HG02763 (cell line): ENCODE data around the gene OTUB1.
"Not testable (repeated sequence)": the region's sequence is repeated elsewhere in the genome, so short reads cannot be mapped to it uniquely, and the experiment has no call there.

Experiments used
- ATAC-seq: cut with Tn5 transposase; IDR thresholded peaks from one replicate; pipeline ENCODE4 v1.9.1; 2021; ENCODE audit warnings: mild to moderate bottlenecking, moderate library complexity; ENCODE audit not compliant: unreplicated experiment

The OTUB1 gene, protein sequence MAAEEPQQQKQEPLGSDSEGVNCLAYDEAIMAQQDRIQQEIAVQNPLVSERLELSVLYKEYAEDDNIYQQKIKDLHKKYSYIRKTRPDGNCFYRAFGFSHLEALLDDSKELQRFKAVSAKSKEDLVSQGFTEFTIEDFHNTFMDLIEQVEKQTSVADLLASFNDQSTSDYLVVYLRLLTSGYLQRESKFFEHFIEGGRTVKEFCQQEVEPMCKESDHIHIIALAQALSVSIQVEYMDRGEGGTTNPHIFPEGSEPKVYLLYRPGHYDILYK

DNA sequence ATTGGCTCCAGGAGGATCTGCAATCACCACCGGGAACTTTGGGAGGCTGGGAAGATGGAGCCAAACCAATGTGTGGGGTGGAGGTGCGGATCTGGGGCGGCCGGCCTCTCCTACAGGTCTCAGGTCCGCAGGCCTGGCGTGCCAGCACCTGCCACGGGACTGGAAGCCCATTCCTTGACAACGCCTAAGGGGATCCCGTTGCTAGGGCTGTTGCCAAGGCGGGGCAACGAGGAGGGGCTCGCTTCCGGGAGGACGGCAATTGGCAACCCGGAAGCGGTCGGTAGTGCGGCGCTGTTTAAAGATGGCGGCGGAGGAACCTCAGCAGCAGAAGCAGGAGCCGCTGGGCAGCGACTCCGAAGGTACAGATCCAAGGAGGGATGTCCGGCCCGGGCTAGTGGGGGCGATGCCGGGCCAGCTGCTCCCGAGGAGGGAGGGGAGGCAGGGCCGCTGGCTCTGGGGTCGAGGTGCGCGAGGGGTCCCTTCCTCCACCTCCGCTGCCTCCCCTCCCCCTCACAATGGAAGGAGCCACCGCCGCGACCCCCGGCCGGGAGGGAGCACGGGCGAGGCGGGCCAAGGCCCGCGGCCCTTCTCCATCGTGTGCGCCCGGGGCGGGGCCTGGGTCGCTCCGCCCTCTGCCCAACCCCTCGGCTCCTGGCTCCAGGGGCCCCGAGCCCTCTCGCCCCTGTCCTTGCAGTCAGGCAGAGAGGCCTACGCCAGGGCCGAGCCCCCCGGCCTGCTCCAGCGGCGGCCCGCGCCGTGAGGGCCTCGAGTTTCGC is at the start of gene OTUB1:
Gene OTUB1, plus strand, starts transcription at position 283 of the 776 bp plus-strand sequence. Its CDS starts 19 bp downstream, at position 302.
- ATAC-seq: peak; percentile 78

DNA sequence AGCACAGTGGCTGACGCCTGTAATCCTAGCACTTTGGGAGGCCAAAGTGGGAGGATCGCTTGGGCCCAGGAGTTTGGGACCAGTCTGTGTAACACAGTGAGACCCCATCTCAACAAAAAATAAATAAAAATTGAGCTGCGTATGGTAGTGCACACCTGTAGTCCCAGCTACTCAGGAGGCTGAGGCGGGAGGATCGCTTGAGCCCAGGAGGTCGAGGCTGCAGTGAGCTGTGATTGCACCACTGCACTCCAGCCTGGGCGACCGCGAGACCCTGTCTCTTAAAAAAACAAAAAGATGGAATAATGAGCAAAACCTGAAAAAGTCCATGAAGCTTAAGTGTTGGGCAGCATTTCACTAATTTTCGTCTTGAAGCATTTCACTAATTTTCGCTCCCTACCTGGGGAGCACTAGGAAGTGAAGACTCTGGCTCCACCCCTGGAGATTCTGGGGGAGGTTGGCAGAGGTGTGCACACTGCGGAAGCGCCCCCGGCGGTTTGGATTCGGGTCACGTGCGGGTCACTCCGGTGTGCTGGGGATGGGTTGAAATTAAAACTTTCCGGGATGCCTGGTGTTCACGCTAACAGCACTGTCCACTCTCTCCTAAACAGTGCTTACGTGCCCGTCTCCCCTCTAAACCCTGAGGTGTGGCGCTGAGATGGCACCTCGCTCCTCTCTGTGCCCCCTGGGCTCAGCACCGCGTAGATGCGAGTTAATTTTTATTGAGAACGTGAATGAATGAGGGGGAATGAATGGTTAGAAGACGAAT is 48.3 kb upstream of the OTUB1 start:
- ATAC-seq: peak; percentile 11

DNA sequence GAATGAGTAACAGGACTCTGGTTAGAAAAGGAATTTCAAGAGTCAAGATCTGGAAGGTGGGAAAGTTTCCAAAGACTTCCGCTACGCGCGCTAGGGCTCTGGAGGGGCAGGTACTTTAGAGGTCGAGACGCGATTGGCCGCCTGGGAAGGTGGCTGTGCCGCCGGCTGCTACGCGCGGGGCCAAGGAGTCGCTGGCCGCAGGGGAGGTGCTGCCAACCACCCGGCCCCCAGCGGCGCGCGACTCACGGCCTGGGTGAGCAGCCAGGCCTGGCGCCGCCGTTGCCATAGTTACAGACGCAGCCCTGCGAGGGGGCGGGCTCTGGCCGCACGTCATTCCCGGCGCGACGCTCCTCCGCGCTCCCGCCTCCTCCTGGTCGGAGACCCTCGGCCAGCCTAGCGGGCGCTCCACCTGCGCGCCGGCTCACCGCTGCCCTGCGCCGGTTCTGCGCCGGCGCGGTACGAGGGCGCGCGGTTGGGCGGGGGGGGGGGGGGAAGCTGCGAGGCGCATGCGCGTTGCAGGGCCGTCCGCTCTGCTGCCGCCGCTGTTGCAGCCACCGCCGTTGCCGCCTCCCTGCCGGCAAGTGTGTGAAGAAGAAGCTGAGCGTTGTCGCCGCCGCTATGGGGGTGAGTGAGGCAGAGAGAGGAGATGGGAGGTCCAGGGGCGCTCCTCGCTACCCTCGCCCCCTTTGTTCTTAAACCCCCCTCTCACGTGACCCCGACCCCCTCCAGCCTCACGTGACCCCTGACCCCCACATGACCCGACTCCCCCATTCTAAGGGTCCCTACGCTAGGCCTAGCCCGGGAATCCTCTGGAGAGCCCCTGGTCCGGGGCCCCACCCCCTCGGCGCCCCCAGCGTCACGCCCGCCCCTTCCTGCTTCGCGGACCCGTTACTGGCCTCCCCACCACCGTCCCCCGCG is 47.5 kb upstream of the OTUB1 start, which contains the start of gene NAA40:
Gene NAA40, plus strand, starts transcription at position 524 of the 918 bp plus-strand sequence. Its CDS starts 95 bp downstream, at position 619.
- ATAC-seq: peak; percentile 95

DNA sequence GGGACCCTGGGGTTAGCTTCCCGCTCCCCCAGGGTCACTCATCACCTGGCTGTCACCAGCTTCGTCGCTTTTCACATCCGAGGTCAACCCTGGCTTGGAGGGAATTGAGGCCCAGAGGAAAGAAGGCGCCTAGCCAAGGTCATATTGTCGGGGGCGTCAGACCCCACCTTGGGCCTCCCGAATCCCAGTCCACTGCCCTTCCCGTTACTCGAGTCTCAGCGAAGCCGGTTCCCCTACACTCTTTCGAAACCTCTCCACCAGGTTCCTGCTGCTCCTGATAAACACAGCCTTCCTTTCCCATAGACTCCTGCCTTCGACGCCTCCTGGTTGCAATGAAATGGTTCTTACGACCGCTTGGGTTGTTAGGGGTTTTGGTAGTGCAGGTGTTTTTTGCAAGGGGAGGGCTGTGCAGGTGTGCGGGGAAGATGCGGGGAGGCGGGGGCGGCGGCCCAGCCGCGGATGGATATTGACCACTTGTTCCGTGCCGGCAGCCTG is 46.8 kb upstream of the OTUB1 start:
- ATAC-seq: no peak

DNA sequence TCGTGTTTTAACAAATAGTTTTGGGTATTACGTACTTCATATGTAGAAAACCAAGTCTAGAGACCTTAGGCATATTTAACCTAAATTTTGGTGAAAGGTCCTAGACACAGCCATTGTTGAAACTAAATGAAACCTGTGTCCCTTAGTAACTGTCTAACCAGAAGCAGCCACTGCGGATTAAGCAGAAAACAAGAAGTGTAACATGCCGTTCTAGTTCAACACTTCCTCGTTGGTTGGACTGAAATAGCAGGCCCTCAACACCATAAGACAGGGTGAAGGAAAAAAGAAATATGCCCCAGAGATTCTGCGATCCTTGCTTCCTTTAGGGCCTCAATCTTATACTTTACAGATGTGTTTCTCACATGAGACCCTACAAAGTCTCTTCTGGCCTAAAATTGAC is 45.5 kb upstream of the OTUB1 start:
- no peak for ATAC-seq

DNA sequence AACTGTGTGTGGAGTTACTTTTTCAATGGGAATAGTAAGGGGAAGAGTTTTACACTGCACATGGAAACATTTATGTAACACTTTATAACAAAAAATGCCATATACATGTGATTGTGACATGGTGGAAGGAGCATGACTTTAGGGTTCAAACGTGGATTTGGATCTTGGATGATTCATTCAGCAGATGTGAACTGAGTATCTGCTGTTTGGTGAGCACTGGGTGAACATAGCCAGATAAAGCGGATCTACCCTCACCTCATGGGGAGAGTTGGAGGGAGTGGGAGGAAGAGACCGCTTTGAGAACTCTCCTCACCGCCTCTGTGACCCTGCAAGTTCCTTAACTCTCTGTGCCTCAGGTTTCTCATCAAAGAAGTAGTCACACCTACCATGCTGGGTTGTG is 44.3 kb upstream of the OTUB1 start:
- ATAC-seq: no peak

DNA sequence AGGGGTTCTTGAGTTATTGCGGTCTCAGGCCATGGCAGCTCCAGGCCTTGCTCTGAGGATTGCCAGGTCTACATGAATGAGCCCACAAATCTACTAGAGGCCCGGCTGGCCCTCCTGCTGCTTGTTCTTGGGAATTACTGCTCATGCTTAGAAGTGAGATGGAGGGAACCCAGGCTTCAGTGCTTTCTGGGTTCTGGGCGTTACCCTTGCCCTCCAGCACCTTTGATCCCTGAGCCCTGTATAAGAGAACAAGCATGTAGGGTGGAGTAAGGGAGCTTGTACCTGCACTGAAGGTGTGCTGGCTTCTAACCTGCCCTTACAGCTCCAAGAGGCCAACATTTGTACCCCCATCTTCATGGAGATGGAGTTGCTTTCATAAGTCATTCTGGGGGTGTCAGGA is 43.4 kb upstream of the OTUB1 start:
- no peak for ATAC-seq

DNA sequence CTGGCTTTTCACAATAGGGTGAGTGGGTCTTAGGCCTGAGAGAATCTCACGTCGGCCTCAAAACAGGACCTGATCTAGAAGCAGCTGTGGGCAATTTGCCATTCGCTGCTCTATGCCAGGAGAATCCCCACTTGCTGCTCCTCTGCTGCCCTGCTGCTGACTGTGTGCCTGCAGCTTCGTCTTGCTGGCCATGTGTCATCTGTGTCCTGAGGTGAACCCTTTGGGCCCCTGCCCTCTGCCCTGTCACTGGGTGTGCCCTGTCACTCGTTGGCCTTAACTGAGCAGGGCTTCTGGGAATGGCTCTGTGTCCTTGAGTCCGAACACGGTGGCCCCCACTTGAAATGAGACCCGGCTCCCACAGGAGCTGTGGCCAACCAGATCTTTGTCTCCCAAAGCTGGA is 41.3 kb upstream of the OTUB1 start:
- ATAC-seq: no peak

DNA sequence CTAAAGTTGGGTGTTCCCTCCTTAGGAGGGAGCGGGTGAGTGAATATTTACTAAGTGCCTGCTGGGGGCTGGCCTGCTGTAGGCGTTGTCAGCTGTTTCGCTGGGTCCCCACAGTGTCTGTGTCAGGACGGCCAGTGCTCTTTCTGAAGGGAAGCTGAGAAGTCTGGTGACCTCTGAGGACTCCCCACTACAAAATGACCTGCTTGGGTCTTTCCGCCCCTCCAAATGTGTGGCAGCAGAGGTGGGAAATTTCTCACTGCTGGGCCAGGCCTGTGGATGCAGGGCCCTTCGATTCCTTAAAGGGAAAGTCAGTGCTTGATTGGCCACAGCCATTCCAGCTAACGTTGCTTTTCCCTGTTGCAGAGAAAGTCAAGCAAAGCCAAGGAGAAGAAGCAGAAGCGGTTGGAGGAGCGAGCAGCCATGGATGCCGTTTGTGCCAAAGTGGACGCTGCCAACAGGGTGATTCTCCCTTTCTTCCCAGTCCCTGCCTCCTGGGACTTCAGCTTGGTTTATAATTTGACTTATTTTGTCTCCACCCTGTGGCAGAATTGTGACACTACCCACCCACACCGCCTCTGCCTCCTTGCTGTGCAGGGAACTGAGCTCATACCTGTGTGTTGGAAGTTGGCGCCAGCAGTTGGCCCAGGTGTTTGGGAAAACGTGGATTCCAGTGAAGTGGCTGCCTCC is 40.6 kb upstream of the OTUB1 start:
- no peak for ATAC-seq

DNA sequence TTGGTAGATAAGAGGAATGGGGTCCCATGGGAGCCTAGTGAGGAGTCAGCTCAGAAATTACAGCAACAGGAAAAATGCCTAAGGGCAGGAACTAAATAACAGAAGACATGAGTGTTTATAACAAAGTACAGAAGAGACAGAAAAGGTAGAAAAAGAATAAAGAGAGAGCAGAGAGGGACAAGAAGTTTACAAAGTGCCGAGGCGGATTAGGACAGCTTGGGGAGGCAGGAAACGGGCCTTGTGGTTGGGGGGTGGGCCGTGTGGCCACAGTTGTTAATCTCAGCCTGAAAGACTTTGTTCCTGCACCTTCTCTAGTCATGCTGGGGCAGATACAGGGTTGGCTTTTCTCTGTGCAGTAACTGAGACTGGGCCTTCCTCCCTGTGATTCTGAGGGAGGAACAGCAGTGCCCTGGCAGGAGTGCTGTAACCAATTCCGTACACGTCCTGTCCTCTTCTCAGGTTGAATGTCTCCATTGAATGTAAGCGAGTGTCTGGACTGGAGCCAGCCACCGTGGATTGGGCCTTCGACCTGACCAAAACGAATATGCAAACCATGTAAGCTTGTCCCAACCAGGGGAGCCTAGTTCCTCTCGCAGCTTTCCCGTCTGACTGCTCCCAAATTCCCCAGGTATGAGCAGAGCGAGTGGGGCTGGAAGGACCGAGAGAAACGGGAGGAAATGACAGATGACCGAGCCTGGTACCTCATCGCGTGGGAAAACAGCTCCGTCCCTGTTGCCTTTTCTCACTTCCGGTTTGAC is 34.3 kb upstream of the OTUB1 start:
- no peak for ATAC-seq

DNA sequence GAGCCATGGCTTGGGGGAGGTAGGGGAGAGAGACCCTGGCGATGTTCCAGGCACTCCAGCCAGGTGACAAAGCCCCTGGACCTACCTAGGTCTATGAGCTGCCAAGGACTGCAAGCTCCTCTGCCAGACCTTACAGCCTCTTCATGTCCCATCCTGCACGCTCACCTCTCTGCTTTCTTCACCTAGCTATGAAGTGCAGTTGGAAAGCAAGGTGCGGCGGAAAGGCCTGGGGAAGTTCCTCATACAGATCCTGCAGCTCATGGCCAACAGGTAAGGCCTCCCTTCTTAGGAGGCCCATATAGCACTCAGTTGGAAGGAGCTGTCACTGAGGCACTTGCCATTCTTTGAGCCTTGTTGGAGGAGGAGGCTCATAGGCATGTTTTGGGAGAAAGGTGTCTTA is 33.7 kb upstream of the OTUB1 start:
- no peak for ATAC-seq

DNA sequence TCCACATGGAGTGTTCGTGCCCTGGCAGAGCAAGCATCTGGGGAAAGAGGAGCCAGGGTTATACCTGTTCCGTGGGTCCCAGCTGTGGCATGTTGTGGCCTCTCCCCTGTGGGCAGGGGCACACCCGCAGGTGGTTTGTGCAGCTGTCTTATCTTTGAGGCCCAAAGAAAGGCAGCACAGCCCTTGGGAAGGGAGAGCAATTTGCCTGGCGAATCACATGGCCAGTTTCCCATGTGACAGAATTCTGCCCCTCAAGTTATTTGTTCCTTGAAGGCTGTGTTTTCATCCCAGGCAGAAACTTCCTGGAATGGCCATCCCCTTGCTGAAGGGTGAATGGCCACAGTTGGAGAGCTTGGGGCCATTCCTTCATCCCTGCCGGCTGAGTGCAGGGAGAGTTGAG is 28.2 kb upstream of the OTUB1 start:
- no peak for ATAC-seq

DNA sequence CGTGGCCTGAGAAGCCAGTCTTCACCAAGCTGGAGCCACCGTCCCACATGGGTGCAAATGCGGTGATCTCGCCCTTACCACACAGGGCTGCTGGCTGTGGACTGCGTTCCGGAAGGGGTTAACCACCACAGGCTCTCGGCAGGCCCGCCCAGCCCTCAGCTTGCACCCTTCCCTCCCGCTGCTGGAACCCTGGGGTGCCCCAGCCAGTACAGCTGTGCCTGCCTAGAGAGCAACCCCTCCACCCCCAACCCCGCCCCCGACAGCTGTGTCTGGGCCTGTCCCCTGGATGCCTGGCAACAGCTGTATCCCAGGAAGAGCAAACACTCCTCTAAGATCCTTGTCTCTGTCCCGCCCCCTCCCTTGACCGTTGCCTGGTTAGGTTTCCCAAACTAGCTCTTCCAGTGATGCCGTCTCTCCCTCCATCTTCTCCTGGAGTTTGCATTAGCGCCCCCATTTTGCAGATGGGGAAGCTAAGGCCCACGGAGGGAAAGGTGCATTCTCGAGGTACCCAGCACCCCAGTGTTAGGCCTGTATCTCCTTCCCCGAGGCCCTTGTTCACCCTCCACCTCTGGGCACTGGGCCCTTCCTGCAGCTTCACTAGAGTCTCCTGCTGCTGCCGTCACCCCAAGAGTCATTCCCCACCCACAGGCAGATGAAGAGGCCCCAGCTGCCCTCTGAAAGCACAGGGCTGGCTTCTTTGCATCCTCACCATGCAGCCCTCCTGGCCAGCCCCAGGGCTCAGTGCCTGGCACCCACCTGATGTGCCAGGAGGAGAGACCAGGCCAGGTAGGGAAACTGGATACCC is 24.4 kb upstream of the OTUB1 start:
- no peak for ATAC-seq

DNA sequence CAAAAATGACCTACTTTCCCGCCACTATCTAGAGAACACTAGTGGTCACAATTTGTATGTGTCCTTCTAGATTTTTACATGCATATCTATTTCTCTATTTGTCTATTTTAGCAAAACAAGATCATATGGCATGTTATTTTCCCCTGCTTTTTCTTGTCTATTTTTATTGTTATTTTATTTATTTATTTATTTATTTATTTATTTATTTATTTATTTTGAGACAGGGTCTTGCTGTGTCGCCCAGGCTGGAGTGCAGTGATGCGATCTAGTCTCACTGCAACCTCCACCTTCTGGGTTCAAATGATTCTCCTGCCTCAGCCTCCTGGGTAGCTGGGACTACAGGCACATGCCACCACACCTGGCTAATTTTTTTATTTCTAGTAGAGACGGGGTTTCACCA is 22.3 kb upstream of the OTUB1 start:
- not testable (repeated sequence) for ATAC-seq

DNA sequence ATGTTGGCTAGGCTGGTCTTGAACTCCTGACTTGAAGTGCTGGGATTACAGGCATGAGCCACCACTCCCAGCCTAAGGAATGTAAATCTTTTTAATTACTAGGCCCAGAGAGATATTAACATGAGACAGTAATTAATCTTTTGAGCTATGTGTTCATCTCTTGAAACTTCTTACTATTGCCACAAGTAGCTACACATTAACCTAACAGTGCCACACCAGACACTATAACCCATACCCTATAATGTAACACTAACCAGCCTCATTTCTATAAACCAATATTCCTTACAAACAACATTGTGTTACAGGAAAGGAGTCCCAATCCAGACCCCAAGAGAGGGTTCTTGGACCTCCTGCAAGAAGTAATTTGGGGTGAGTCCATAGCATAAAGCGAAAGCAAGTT is 19.8 kb upstream of the OTUB1 start:
- ATAC-seq: no peak

DNA sequence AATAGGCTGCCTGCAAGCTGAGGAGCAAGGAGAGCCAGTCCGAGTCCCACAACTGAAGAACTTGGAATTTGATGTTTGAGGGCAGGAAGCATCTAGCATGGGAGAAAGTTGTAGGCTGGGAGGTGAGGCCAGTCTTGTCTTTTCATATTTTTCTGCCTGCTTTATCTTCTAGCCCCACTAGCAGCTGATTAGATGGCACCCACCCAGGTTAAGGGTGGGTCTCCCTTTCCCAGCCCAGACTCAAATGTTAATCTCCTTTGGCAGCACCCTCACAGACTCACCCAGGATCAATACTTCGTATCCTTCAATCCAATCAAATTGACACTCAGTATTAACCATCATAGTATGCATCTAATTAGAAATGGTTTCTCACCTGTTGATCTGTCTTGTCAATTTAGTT is 16.8 kb upstream of the OTUB1 start:
- no peak for ATAC-seq

DNA sequence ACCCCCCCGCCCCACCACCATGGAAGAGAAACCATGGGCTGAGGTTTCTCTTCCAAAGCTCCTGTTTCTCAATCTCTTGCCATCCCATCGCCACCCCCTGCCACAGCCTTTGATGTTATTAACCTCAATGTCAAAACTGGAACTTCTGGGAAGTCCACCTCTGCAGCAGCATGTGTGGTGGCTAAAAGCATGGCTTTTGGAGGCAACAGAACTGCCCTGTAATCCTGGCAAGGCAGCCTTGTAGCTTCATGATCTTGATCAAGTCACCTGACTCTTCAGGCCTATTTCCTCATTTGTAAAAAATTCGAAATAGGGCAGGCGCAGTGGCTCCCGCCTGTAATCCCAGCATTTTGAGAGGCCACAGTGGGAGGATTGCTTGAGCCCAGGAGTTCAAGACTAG is 15.3 kb upstream of the OTUB1 start:
- no peak for ATAC-seq

DNA sequence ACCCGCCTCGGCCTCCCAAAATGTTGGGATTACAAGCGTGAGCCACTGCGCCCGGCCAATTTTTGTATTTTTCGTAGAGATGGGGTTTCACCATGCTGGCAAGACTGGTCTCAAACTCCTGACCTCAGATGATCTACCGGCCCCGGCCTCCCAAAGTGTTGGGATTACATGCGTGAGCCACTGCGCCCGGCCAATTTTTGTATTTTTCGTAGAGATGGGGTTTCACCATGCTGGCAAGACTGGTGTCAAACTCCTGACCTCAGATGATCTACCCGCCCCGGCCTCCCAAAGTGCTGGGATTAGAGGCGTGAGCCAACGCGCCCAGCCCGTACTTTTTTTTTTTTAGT is 12.4 kb upstream of the OTUB1 start:
- ATAC-seq: not testable (repeated sequence)
